ENCODE measurements around the gene MEGF8.

GRCh38 chr19:42292042-42292960, 33.1 kb upstream of the MEGF8 start:
- TF ChIP-seq, protein P1, sequence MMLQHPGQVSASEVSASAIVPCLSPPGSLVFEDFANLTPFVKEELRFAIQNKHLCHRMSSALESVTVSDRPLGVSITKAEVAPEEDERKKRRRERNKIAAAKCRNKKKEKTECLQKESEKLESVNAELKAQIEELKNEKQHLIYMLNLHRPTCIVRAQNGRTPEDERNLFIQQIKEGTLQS (IDR thresholded peaks at IDR 0.05), result no peak
- TF ChIP-seq EGR1 (IDR thresholded peaks at IDR 0.05; ENCODE audit: low read depth in 2 of 2), result no peak
- TF ChIP-seq, protein P2, sequence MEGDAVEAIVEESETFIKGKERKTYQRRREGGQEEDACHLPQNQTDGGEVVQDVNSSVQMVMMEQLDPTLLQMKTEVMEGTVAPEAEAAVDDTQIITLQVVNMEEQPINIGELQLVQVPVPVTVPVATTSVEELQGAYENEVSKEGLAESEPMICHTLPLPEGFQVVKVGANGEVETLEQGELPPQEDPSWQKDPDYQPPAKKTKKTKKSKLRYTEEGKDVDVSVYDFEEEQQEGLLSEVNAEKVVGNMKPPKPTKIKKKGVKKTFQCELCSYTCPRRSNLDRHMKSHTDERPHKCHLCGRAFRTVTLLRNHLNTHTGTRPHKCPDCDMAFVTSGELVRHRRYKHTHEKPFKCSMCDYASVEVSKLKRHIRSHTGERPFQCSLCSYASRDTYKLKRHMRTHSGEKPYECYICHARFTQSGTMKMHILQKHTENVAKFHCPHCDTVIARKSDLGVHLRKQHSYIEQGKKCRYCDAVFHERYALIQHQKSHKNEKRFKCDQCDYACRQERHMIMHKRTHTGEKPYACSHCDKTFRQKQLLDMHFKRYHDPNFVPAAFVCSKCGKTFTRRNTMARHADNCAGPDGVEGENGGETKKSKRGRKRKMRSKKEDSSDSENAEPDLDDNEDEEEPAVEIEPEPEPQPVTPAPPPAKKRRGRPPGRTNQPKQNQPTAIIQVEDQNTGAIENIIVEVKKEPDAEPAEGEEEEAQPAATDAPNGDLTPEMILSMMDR (IDR thresholded peaks at IDR 0.05; ENCODE audit: low read depth, low read length, missing input control), result no peak
- no peak for TF ChIP-seq RAD21 (IDR thresholded peaks at IDR 0.05)
- TF ChIP-seq REST (IDR thresholded peaks at IDR 0.05), result no peak
- no peak for TF ChIP-seq FOXA1 (IDR thresholded peaks at IDR 0.05)
- TF ChIP-seq, protein P3, sequence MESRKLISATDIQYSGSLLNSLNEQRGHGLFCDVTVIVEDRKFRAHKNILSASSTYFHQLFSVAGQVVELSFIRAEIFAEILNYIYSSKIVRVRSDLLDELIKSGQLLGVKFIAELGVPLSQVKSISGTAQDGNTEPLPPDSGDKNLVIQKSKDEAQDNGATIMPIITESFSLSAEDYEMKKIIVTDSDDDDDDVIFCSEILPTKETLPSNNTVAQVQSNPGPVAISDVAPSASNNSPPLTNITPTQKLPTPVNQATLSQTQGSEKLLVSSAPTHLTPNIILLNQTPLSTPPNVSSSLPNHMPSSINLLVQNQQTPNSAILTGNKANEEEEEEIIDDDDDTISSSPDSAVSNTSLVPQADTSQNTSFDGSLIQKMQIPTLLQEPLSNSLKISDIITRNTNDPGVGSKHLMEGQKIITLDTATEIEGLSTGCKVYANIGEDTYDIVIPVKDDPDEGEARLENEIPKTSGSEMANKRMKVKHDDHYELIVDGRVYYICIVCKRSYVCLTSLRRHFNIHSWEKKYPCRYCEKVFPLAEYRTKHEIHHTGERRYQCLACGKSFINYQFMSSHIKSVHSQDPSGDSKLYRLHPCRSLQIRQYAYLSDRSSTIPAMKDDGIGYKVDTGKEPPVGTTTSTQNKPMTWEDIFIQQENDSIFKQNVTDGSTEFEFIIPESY (IDR thresholded peaks at IDR 0.05), result no peak
- TF ChIP-seq SP1 (IDR thresholded peaks at IDR 0.05), result no peak
- TF ChIP-seq TAF1 (conservative IDR thresholded peaks at IDR 0.05), result no peak
- TF ChIP-seq HNF4A (conservative IDR thresholded peaks at IDR 0.05), result no peak
- no peak for TF ChIP-seq JUND (IDR thresholded peaks at IDR 0.05)
- TF ChIP-seq RXRA (IDR thresholded peaks at IDR 0.05), result no peak
- no peak for TF ChIP-seq MAX (IDR thresholded peaks at IDR 0.05)

Measured in liver (tissue), 3 donors.